ENCODE measurements around the gene PSIP1.
A peak's percentile ranks its signal among the peaks of the same experiment; 100 is the strongest.
"Not testable (repeated sequence)": the region's sequence is repeated elsewhere in the genome, so short reads cannot be mapped to it uniquely, and the experiment has no call there.

The PSIP1 gene

DNA sequence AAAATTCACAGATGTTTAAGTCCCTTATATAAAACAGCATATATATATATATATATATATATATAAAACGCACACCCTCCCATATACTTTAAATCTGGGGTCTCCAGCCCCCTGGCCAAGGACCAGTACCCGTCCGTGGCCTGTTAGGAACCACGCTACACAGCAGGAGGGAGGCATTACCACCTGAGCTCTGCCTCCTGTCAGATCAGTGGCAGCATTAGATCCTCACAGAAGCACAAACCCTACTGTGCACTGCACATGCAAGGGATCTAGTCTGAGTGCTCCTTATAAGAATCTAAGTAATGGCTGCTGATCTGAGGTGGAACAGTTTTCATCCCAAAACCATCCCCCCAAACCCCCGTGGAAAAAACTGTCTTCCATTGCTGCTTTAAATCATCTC, 9.0 kb downstream of the PSIP1 start:
- no peak for FAIRE-seq

DNA sequence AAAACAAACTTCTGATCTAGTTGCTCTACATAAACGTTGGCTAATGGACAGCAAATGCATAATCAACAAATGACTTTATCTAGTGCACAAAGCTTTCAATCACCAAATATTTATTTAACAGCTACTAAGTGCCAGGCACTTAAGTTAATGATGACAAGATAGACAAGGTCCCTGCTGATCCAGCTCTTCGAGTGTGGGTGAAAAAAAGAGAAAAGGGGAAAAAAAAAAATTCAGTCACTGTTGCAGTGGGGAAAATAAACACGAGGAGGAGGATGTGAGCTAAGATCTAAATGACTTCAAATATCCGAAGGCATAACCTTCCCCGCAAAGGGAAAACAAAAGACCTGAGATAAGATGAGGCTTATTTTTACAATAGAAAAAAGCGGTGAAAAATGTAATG, 9.6 kb downstream of the PSIP1 start:
- no peak for FAIRE-seq

- FAIRE-seq, result no peak
These were observed 11.6 kb downstream of the PSIP1 start for GRCh38 chr9:15499139-15499538.

DNA sequence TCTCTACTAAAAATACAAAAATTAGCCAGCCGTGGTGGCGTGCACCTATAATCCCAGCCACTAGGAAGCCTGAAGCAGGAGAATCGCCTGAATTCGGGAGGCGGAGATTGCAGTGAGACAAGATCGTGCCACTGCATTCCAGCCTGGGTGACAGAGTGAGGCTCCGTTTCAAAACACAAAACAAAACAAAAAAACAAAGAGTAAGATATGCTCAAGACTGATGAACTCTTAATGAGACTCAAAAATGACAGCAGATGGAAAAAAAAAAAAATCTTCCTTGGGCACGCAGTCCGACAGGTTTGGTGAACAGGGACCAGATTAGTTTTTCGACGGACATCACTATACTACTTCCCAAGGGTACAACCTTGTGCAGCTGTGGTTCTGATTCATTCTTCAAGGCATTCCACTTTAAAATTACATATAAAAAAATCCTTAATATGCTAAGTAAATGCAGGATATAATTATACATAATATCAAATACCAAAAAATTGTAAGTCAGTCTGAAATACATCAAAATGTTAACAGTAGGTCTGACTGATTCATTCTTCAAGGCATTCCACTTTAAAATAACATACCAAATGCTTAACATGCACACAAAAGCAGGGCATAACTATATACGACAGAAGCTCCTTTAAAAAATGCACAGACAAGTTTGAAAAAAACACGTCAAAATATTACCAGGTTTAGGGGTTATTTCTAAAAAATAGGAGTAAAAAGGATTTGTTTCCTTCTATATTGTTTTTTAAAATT, 12.3 kb downstream of the PSIP1 start:
- no peak for FAIRE-seq

DNA sequence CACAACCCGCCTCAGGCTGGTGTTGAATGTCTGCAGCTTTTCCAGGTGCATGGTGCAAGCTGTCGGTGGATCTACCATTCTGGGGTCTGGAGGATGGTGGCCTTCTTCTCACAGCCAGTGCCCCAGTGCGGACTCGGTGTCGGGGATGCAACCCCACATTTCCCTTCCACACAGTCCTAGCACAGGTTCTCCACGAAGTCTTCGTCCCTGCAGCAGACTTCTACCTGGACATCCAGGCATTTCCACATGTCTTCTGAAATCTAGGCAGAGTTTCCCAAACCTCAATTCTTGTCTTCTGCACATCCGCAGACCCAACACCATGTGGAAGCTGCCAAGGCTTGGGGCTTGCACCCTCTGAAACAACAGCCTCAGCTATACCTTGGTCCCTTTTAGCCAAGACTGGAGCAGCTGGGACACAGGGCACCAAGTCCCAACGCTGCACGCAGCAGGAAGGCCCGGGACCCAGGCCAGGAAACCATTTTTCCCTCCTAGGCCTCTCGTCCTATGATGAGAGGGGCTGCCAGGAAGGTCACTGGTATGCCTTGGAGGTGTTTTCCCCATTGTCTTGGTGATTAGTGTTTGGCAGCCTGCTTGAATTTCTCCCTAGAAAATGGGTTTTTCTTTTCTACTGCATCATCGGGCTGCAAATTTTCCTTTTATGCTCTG, 18.2 kb downstream of the PSIP1 start:
- FAIRE-seq, result no peak

DNA sequence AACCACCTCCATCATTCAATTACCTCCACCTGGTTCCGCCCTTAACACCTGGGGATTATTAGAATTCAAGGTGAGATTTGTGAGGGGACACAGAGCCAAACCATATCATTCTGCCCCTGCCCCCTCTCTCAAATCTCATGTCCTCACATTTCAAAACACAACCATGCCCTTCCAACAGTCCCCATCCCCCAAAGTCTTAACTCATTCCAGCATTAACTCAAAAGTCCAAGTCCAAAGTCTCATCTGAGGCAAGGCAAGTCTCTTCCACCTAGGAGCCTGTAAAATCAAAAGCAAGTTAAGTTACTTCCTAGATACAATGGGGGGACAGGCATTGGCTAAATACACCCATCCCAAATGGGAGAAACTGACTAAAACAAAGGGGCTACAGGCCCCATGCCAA, 18.8 kb downstream of the PSIP1 start:
- no peak for FAIRE-seq

GRCh38 chr9:15485836-15486666, 24.7 kb downstream of the PSIP1 start:
- FAIRE-seq, result peak; percentile 58

DNA sequence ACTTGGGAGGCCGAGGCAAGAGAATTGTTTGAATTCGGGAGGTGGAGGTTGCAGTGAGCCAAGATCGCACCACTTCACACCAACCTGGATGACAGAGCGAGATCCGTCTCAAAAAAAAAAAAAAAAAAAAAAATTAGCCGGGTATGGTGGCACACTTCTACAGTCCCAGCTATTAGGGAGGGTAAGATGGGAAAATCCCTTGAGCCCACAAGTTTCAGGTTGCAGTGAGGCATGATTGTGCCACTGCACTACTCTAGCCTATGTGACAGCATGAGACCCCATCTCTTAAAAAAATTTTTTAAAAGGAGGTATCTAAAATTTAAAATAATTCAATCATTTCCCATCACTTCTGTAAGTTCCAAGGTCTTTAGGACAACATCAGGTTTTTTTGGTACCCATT, 26.0 kb downstream of the PSIP1 start:
- no peak for FAIRE-seq

GRCh38 chr9:15482146-15482545, 28.6 kb downstream of the PSIP1 start:
- FAIRE-seq, result peak; percentile 71

GRCh38 chr9:15480028-15480427, 30.7 kb downstream of the PSIP1 start:
- no peak for FAIRE-seq

DNA sequence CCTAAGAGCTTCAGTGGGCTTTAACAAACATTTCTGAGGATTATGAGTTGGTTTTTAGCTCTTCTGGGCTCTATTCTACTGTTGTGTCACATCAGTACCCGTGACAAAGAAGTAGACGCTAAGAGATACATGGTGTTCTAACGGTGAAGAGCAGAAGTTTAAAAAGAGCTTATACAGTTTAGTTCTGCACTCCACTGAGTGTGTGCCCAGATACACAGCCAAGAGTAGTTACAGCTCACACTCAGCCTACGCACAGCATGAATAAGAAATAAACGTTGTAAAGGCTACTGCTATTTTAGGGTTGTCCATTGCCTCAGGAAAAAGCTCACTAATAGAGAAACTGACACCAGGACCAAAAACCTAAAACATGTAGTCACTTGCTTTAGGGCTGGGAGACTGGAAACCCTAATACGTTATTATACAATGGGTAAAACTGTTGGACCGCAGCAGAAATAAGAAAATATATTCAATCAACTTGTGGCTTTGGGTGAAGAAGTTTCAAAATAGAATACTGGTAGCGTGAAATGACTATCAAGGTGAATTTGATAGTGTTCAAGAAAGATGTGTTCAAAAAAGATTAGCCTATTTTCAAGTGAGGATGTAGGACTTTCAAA, 34.7 kb downstream of the PSIP1 start:
- FAIRE-seq, result no peak

DNA sequence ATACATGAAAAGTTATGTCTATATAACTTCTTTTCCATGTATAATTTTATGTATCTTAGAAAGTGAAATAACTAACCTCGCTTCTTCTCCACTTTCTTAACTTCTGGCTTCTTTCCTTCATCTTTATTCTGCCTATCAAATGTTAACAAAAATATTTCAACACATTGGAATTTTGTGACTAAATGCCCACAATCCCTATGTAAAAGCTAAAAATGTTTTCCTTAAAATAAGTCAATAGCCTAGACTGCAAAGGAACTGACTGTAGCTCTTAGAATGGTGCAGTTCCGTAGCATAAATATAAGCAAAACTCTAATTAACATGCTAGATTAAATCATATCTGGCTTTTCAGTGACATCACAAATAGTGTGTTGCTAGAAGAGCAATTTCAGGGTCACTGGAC, 40.9 kb downstream of the PSIP1 start:
- FAIRE-seq, result no peak

- no peak for FAIRE-seq
These were observed 41.4 kb downstream of the PSIP1 start for GRCh38 chr9:15469406-15469805.

- no peak for FAIRE-seq
These were observed 42.6 kb downstream of the PSIP1 start for GRCh38 chr9:15468145-15468544.

- no peak for FAIRE-seq
These were observed 49.2 kb downstream of the PSIP1 start for GRCh38 chr9:15461601-15462000.

DNA sequence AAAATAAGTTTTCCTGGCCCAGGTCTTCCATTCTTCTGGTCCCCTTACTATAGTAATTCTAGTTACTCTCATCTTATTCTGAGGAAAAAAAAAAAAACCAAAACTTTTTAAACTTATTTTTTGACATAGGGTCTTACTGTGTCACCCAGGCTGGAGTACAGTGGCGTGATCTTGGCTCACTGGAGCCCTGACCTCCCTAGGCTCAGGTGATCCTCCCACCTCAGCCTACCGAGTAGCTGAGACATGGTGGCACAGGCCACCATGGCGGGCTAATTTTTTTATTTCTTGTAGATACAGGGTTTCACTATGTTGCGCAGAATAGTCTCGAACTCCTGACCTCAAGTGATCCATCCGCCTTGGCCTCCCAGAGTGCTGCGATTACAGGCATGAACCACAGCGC, 49.7 kb downstream of the PSIP1 start:
- FAIRE-seq, result no peak

DNA sequence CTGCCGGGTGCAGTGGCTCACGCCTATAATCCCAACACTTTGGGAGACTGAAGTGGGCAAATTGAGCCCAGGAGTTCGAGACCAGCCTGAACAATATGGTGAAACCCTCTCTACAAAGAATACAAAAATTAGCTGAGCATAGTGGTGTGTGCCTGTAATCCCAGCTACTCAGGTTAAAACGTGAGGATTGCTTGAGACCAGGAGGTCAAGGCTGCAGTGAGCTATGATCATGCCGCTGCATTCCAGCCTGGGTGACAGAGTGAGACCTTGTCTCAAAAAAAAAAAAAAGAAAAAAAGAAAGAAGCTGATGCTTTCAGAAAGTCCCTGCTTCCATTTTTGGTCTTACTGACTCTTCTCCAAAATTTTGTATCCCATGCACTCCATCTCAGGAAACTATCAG, 56.8 kb downstream of the PSIP1 start:
- FAIRE-seq, result no peak

DNA sequence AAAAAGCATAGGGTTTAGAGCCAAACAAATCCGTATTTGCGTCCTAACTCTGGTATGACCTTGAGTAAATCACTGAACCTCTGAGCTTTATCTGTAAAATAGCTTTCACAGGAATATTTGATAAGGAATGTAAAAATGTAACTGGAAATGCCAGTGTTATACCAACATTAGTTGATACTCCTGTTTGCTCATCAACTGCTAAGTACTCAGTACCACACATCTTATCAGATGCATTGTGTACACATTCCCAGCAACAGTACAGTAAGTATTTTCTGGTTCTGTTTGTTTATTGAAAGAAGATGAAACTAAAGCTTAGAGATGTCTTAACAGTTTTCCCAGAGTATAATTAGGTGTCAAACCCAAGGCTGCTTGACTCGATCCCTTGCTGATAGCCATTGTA, 66.6 kb downstream of the PSIP1 start:
- FAIRE-seq, result no peak

GRCh38 chr9:15442264-15442663, 68.5 kb downstream of the PSIP1 start:
- not testable (repeated sequence) for FAIRE-seq

DNA sequence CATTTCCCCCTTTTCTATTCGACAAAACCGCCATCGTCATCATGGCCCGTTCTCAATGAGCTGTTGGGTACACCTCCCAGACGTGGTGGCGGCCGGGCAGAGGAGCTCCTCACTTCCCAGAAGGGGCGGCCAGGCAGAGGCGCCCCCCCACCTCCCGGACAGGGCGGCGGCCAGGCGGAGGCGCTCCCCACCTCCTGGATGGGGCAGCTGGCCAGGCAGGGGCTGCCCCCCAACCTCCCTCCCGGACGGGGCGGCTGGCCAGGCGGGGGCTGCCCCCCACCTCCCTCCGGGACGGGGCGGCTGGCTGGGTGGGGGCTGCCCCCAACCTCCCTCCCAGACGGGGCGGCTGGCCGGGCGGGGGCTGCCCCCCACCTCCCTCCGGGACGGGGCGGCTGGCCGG, 68.9 kb downstream of the PSIP1 start:
- not testable (repeated sequence) for FAIRE-seq

- FAIRE-seq, result no peak
These were observed 71.9 kb downstream of the PSIP1 start for GRCh38 chr9:15438891-15439290.

GRCh38 chr9:15433661-15434060, 77.1 kb downstream of the PSIP1 start:
- FAIRE-seq, result no peak

DNA sequence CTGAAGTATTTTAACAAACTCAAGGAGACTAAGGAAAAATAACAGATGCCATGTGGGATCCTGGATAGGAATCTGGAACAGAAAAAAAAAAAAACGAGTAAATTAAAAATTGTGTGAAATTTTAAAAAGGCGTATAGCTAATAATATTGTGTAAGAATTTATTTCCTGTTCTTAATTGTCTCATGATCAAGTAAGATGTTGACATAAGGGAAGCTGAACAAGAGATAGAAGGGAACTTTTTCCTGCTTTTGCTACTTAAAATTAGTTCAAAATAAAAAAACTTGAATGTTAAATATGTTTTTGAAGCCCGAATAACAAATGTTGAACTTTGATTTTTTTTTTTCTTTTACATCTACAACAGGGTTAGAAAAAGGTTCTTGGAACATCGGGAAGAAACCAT, 77.6 kb downstream of the PSIP1 start:
- no peak for FAIRE-seq

All from endometrium (tissue), 2 donors.